H9 (cell line): ENCODE results near the gene MINDY4. TPM values are rescaled to one million over a fixed set of nuclear protein-coding genes. Genes with fewer than 3 reads are reported as not detected.

ENCODE experiments used
- DNase-seq: peaks from one replicate; pipeline ENCODE4 v3.0.0-alpha.2; 2017
- H2AFZ ChIP-seq: one replicate; pipeline ENCODE4 v1.6.1; 2013; ENCODE audit warnings: mild to moderate bottlenecking, low read length, control low read depth, moderate library complexity
- H2AK5ac ChIP-seq: 2 replicates; pipeline ENCODE4 v1.6.1; 2013; ENCODE audit warnings: low read length, control low read depth, mixed read lengths; ENCODE audit not compliant: insufficient read length
- H2BK120ac ChIP-seq: one replicate; pipeline ENCODE4 v1.6.1; 2013; ENCODE audit warnings: low read depth, mild to moderate bottlenecking, low read length, control low read depth, inconsistent platforms; ENCODE audit not compliant: poor library complexity, severe bottlenecking
- H2BK12ac ChIP-seq: 2 replicates; pipeline ENCODE4 v1.6.1; 2013; ENCODE audit warnings: low read length, control low read depth, mixed read lengths, low read depth; ENCODE audit not compliant: insufficient read length
- H2BK15ac ChIP-seq: 2 replicates; pipeline ENCODE4 v1.6.1; 2013; ENCODE audit warnings: low read depth, low read length, control low read depth
- H2BK20ac ChIP-seq: one replicate; pipeline ENCODE4 v1.6.1; 2013; ENCODE audit warnings: low read depth, mild to moderate bottlenecking, low read length, control low read depth, inconsistent platforms; ENCODE audit not compliant: poor library complexity, severe bottlenecking
- H2BK5ac ChIP-seq: 2 replicates; pipeline ENCODE4 v1.6.1; 2013; ENCODE audit warnings: low read length, control low read depth, mixed read lengths; ENCODE audit not compliant: insufficient read length
- H3K14ac ChIP-seq: 2 replicates; pipeline ENCODE4 v1.6.1; 2013; ENCODE audit warnings: low read length, control low read depth; ENCODE audit not compliant: insufficient read depth
- H3K18ac ChIP-seq: 2 replicates; pipeline ENCODE4 v1.6.1; 2013; ENCODE audit warnings: low read depth, mild to moderate bottlenecking, mixed read lengths, low read length, control low read depth; ENCODE audit not compliant: insufficient read length
- H3K23ac ChIP-seq: 2 replicates; pipeline ENCODE4 v1.6.1; 2013; ENCODE audit warnings: low read length, control low read depth, mixed read lengths, low read depth; ENCODE audit not compliant: insufficient read length
- H3K23me2 ChIP-seq: 2 replicates; pipeline ENCODE4 v1.6.1; 2013; ENCODE audit warnings: low read depth, mild to moderate bottlenecking, mixed read lengths, low read length, control low read depth; ENCODE audit not compliant: insufficient read length, poor library complexity, severe bottlenecking
- H3K27ac ChIP-seq: 2 replicates; pipeline ENCODE4 v1.5.1; 2013; ENCODE audit warnings: low read length, control low read depth, mixed read lengths, low read depth; ENCODE audit not compliant: insufficient read length
- H3K27me3 ChIP-seq: 2 replicates; pipeline ENCODE4 v1.6.1; 2013; ENCODE audit warnings: low read length, control low read depth, inconsistent platforms; ENCODE audit not compliant: insufficient read depth
- H3K4ac ChIP-seq: 2 replicates; pipeline ENCODE4 v1.6.1; 2013; ENCODE audit warnings: low read depth, mild to moderate bottlenecking, control low read depth, inconsistent platforms, low read length, moderate library complexity
- H3K4me1 ChIP-seq: 2 replicates; pipeline ENCODE4 v1.6.1; 2013; ENCODE audit warnings: low read length, control low read depth, inconsistent platforms; ENCODE audit not compliant: insufficient read depth
- H3K4me2 ChIP-seq: 2 replicates; pipeline ENCODE4 v1.6.1; 2013; ENCODE audit warnings: low read length, control low read depth, mixed read lengths; ENCODE audit not compliant: insufficient read length, insufficient read depth
- H3K56ac ChIP-seq: 2 replicates; pipeline ENCODE4 v1.6.1; 2013; ENCODE audit warnings: low read depth, mild to moderate bottlenecking, mixed read lengths, low read length, control low read depth; ENCODE audit not compliant: insufficient read length
- H3K79me1 ChIP-seq: 2 replicates; pipeline ENCODE4 v1.6.1; 2013; ENCODE audit warnings: low read depth, mild to moderate bottlenecking, moderate library complexity, low read length, control low read depth, inconsistent platforms; ENCODE audit not compliant: insufficient read depth, poor library complexity, severe bottlenecking
- H3K79me2 ChIP-seq: 2 replicates; pipeline ENCODE4 v1.6.1; 2013; ENCODE audit warnings: low read length, control low read depth, inconsistent platforms; ENCODE audit not compliant: insufficient read depth
- H3K9ac ChIP-seq: 2 replicates; pipeline ENCODE4 v1.6.1; 2013; ENCODE audit warnings: low read length, control low read depth, mixed read lengths; ENCODE audit not compliant: insufficient read length; ENCODE audit errors: extremely low read depth
- H3K9me3 ChIP-seq: one replicate; pipeline ENCODE4 v1.6.1; 2013; ENCODE audit warnings: low read depth, low read length, inconsistent platforms; ENCODE audit not compliant: control insufficient read depth
- H3T11ph ChIP-seq: one replicate; pipeline ENCODE4 v1.6.1; 2013; ENCODE audit warnings: mild to moderate bottlenecking, low read length, control low read depth, inconsistent platforms
- H4K20me1 ChIP-seq: one replicate; pipeline ENCODE4 v1.6.1; 2013; ENCODE audit not compliant: control insufficient read depth, insufficient read length, insufficient read depth
- H4K5ac ChIP-seq: 2 replicates; pipeline ENCODE4 v1.6.1; 2013; ENCODE audit warnings: low read depth, mild to moderate bottlenecking, mixed read lengths, low read length, control low read depth; ENCODE audit not compliant: insufficient read length
- H4K8ac ChIP-seq: replicated peaks from 2 replicates; pipeline ENCODE4 v1.6.1; 2013; ENCODE audit warnings: low read length, control low read depth, mixed read lengths, low read depth; ENCODE audit not compliant: insufficient read length
- H4K91ac ChIP-seq: 2 replicates; pipeline ENCODE4 v1.6.1; 2013; ENCODE audit warnings: low read depth, mild to moderate bottlenecking, moderate library complexity, mixed read lengths, low read length, control low read depth; ENCODE audit not compliant: insufficient read length
- H3K27ac Mint-ChIP-seq, 3 experiments: 2 replicates in 2 of 3; 3 replicates in 1 of 3; pipeline ENCODE4 v1.8.0; 2020 to 2021; ENCODE audit warnings: mixed read lengths in 3 of 3, mild to moderate bottlenecking in 1 of 3, moderate library complexity in 1 of 3
- H3K27me3 Mint-ChIP-seq: 2 replicates; pipeline ENCODE4 v1.8.0; 2021; ENCODE audit warnings: low read depth, mild to moderate bottlenecking, moderate library complexity, mixed read lengths
- H3K36me3 Mint-ChIP-seq, 3 experiments: 2 replicates in 2 of 3; 3 replicates in 1 of 3; pipeline ENCODE4 v1.8.0; 2020 to 2021; ENCODE audit warnings: low read depth in 3 of 3, mixed read lengths in 3 of 3; ENCODE audit not compliant: insufficient read depth in 1 of 3
- H3K4me1 Mint-ChIP-seq, 2 experiments: 2 replicates each; pipeline ENCODE4 v1.8.0; 2020; ENCODE audit warnings: mixed read lengths in 2 of 2
- H3K4me3 Mint-ChIP-seq, 2 experiments: 2 replicates in 1 of 2; 3 replicates in 1 of 2; pipeline ENCODE4 v1.8.0; 2020 to 2021; ENCODE audit warnings: mild to moderate bottlenecking in 2 of 2, mixed read lengths in 2 of 2, moderate library complexity in 1 of 2
- H3K9me3 Mint-ChIP-seq, 2 experiments: 2 replicates in 1 of 2; 3 replicates in 1 of 2; pipeline ENCODE4 v1.8.0; 2020; ENCODE audit warnings: mild to moderate bottlenecking in 2 of 2, mixed read lengths in 2 of 2, moderate library complexity in 1 of 2
- WGBS: extraction: QIAGEN DNeasy Blood & Tissue Kit; methylation state at CpG from one replicate; pipeline ENCODE4 v1.1.7; 2013; ENCODE audit warnings: missing lambda C conversion rate, low lambda C conversion rate, mixed read lengths; ENCODE audit not compliant: insufficient read length; ENCODE audit errors: extremely low coverage; 5-methylcytosine and 5-hydroxymethylcytosine counted together
- total RNA-seq: library from RNA; stranded (reverse); gene quantifications from 2 replicates; pipeline ENCODE4 v1.2.1, GENCODE V29; 2021
- TF ChIP-seq, protein P1 (sequence below): fragments of 200-600 bp; sonication (generic); conservative IDR thresholded peaks from 3 replicates; pipeline ENCODE4 v1.8.0; 2021; ENCODE audit warnings: antibody characterized with exemption, mild to moderate bottlenecking

The MINDY4 gene
- total RNA-seq, 1 experiment from 2014 or later = 3.1 TPM

DNA sequence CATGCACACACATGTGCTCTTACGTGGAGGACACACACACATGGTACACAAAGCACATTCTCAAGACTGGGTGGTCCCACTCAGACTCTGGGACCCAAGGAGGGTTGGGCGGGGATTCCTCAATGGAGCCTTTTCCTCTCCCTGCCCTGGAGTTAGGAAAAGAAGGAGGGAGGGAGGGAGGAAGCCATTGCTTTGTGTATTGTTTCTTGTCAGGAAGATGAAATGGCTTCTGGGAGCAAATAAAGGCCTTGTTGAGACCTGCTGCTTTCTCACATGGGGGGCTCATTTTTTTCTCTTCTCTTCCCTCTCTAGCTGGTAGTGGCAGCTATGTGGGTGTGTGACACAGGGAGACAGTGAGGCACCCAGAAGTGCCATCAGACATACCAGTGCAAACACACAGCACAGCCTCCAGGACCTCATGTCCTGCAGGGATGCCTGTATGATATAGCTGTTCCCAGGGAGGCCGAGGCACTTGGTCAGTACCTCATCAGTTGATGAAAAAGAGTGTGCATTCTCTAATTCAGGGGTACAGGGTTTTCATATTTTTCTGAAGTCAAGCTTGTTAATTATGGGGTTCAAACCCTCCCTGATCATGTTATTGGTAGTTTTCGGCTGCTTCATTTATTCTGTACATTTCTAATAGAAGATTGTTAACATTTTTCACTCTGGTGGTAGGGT, 146.1 kb downstream of the MINDY4 start:
- Histone ChIP-seq H4K5ac (no peak overlapping the region), H3K14ac (no peak overlapping the region), H3K56ac (no peak overlapping the region), H3K4me2 (no peak overlapping the region), H2BK12ac (no peak overlapping the region), H3K79me1 (no peaks in the 10 kb centered on the region), H3K27ac (no peak overlapping the region), H3K9ac (no peak overlapping the region), H2AFZ (no peak overlapping the region), H3K79me2 (no peaks in the 10 kb centered on the region), H3K23ac (no peak overlapping the region), H2BK120ac (no peak overlapping the region), H4K8ac (no peak overlapping the region), H3K4ac (no peak overlapping the region), H2AK5ac (no peak overlapping the region), H3K9me3 (no peaks in the 10 kb centered on the region), H3K4me1 (no peaks in the 10 kb centered on the region), H4K91ac (no peak overlapping the region), H3K27me3 (no peaks in the 10 kb centered on the region), H4K20me1 (no peaks in the 10 kb centered on the region), H3K23me2 (no peaks in the 10 kb centered on the region), H2BK15ac (no peak overlapping the region), H3T11ph (no peak overlapping the region), H2BK20ac (no peak overlapping the region), H2BK5ac (no peak overlapping the region), H3K18ac (no peak overlapping the region)
- H3K27me3 Mint-ChIP-seq = peaks cover 6% of the 10 kb centered on the region
- TF ChIP-seq, protein P1, sequence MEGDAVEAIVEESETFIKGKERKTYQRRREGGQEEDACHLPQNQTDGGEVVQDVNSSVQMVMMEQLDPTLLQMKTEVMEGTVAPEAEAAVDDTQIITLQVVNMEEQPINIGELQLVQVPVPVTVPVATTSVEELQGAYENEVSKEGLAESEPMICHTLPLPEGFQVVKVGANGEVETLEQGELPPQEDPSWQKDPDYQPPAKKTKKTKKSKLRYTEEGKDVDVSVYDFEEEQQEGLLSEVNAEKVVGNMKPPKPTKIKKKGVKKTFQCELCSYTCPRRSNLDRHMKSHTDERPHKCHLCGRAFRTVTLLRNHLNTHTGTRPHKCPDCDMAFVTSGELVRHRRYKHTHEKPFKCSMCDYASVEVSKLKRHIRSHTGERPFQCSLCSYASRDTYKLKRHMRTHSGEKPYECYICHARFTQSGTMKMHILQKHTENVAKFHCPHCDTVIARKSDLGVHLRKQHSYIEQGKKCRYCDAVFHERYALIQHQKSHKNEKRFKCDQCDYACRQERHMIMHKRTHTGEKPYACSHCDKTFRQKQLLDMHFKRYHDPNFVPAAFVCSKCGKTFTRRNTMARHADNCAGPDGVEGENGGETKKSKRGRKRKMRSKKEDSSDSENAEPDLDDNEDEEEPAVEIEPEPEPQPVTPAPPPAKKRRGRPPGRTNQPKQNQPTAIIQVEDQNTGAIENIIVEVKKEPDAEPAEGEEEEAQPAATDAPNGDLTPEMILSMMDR = no peak
- peaks cover 11 to 39% of the 10 kb centered on the region in 2 experiments for H3K4me1 Mint-ChIP-seq
- no peaks in the 10 kb centered on the region for H3K9me3 Mint-ChIP-seq
- no peaks in the 10 kb centered on the region for H3K36me3 Mint-ChIP-seq
- H3K27ac Mint-ChIP-seq = no peak overlapping the region
- no peak overlapping the region; a peak in 1 of 5 replicates for H3K4me3 Mint-ChIP-seq
- no peak for DNase-seq
- no CpG with 5 or more reads among the region's 4 CpGs for WGBS
